ENCODE results near the gene HCFC1.

The HCFC1 gene

GRCh38 chrX:153948002-153948466 lies 23.6 kb downstream of the HCFC1 start:
- H3K4me3 ChIP-seq (ENCODE audit: low read depth in 1 of 2, low read length in 1 of 2) = no peak overlapping the region
- peaks cover 6% of the 10 kb centered on the region for H3K36me3 ChIP-seq
- TF ChIP-seq, protein P1, sequence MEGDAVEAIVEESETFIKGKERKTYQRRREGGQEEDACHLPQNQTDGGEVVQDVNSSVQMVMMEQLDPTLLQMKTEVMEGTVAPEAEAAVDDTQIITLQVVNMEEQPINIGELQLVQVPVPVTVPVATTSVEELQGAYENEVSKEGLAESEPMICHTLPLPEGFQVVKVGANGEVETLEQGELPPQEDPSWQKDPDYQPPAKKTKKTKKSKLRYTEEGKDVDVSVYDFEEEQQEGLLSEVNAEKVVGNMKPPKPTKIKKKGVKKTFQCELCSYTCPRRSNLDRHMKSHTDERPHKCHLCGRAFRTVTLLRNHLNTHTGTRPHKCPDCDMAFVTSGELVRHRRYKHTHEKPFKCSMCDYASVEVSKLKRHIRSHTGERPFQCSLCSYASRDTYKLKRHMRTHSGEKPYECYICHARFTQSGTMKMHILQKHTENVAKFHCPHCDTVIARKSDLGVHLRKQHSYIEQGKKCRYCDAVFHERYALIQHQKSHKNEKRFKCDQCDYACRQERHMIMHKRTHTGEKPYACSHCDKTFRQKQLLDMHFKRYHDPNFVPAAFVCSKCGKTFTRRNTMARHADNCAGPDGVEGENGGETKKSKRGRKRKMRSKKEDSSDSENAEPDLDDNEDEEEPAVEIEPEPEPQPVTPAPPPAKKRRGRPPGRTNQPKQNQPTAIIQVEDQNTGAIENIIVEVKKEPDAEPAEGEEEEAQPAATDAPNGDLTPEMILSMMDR (IDR thresholded peaks at IDR 0.05) = no peak
- peak overlapping the region; percentile 70 for H3K27ac ChIP-seq
- H3K4me1 ChIP-seq (ENCODE audit: control insufficient read depth in 1 of 2, insufficient read depth in 1 of 2, low read depth in 1 of 2, low read length in 1 of 2) = peaks cover 18 to 47% of the 10 kb centered on the region in 2 experiments
- H3K27me3 ChIP-seq = no peaks in the 10 kb centered on the region
- no peaks in the 10 kb centered on the region for H3K9me3 ChIP-seq

DNA sequence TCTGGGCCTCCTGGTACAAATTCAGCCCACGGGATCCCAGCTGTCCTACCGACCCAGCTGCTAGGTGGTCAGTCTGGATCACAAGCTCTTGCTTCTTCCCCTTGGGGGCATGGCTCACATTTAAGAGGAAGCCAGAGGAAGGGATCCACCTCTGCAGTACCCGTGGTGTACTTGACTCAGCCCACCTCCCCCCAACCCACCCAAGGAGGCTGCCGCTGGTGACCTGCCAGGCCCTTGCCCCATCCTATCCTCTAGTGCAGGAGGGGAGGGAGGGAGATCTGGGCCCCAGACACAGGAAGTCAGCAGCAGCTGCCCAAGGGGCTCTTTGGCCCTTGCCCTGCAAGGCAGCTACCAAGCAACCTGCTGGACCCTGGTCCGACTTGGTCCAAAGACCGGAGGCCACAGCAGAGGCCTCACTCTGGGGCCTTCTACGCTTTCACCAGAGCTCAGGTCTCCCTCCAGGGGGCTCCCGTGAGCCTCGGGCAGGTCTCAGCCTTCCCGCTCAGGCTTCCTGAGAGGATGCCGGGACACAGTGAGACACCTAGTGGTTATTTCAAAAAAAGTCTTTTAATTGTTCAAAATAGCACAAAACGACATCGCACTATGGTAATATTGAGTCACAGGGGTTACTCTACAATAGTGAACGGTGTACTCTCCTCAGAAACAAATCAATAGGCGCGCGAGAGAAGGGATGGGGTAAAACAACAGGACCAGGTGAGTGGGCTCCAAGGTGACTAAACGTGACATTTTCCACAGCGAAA lies 24.4 kb downstream of the HCFC1 start:
- peaks cover 6% of the 10 kb centered on the region for H3K36me3 ChIP-seq
- H3K4me1 ChIP-seq (ENCODE audit: control insufficient read depth in 1 of 2, insufficient read depth in 1 of 2, low read depth in 1 of 2, low read length in 1 of 2) = peaks cover 22 to 47% of the 10 kb centered on the region in 2 experiments
- no peaks in the 10 kb centered on the region for H3K9me3 ChIP-seq
- H3K4me3 ChIP-seq (ENCODE audit: low read depth in 1 of 2, low read length in 1 of 2) = no peak overlapping the region
- H3K27me3 ChIP-seq = no peaks in the 10 kb centered on the region
- H3K27ac ChIP-seq = peak overlapping the region; percentile 70
- TF ChIP-seq, protein P1 (IDR thresholded peaks at IDR 0.05) = peak; percentile 80

- Histone ChIP-seq H3K27me3 (no peaks in the 10 kb centered on the region), H3K4me1 (ENCODE audit: control insufficient read depth in 1 of 2, insufficient read depth in 1 of 2, low read depth in 1 of 2, low read length in 1 of 2) (peaks cover 30 to 54% of the 10 kb centered on the region in 2 experiments), H3K9me3 (no peaks in the 10 kb centered on the region), H3K27ac (peak overlapping the region; percentile 70), H3K36me3 (no peaks in the 10 kb centered on the region), H3K4me3 (ENCODE audit: low read depth in 1 of 2, low read length in 1 of 2) (no peak overlapping the region)
- TF ChIP-seq, protein P1 (IDR thresholded peaks at IDR 0.05) = no peak
These were observed 25.4 kb downstream of the HCFC1 start for GRCh38 chrX:153945956-153946943.

GRCh38 chrX:153944800-153945150 lies 26.8 kb downstream of the HCFC1 start:
- Histone ChIP-seq H3K9me3 (no peaks in the 10 kb centered on the region), H3K36me3 (peaks cover 8% of the 10 kb centered on the region), H3K27me3 (no peaks in the 10 kb centered on the region), H3K4me1 (ENCODE audit: control insufficient read depth in 1 of 2, insufficient read depth in 1 of 2, low read depth in 1 of 2, low read length in 1 of 2) (peaks cover 31 to 55% of the 10 kb centered on the region in 2 experiments), H3K4me3 (ENCODE audit: low read depth in 1 of 2, low read length in 1 of 2) (peak overlapping the region; percentile 62 to 70), H3K27ac (peak overlapping the region; percentile 84)
- TF ChIP-seq, protein P1 (IDR thresholded peaks at IDR 0.05) = peak; percentile 22

DNA sequence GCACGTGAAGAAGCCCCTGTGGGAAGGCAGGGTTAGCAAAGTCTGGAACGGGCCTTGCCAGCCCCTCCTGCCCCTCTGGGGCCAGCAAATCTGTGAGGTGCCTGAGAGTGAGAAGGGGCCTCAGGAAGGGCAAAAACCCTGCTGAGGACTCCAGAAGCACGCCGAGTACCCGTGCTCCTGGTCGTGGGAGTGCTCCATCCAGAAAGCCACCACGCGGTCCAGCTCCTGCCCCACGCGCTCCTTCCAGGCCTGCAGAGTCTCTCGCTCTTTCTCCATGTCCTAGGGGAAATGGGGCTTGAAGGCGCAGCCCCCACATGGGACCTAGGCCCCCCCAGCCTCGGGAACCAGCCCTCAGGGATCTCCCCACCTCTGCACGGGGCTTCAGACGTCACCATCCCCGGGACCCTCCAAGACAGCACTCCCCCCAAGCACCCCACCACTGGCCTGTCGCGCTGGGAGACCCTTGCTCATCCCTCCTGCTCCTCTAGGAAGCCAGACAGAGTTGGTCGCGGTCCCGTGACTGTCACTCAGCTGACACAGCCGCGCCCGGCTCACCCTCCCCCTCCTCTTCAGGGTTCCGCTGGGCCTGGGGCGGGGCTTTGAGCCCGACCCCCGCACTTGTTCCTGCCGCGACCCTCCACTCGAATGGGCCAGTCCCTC lies 27.3 kb downstream of the HCFC1 start, which contains the start of gene RENBP:
RENBP (minus strand) TSS at position 504 of the 660 bp plus-strand sequence; CDS start at position 471, 33 bp downstream.
- no peaks in the 10 kb centered on the region for H3K9me3 ChIP-seq
- H3K36me3 ChIP-seq = peaks cover 13% of the 10 kb centered on the region
- no peaks in the 10 kb centered on the region for H3K27me3 ChIP-seq
- peak within 1 kb of the TSS; percentile 62 to 70 for H3K4me3 ChIP-seq (ENCODE audit: low read depth in 1 of 2, low read length in 1 of 2)
- TF ChIP-seq, protein P1 (IDR thresholded peaks at IDR 0.05) = no peak
- peaks cover 31 to 50% of the 10 kb centered on the region in 2 experiments for H3K4me1 ChIP-seq (ENCODE audit: control insufficient read depth in 1 of 2, insufficient read depth in 1 of 2, low read depth in 1 of 2, low read length in 1 of 2)
- peak within 1 kb of the TSS; percentile 84 for H3K27ac ChIP-seq
